ENCODE measurements around the gene LTV1.

DNA sequence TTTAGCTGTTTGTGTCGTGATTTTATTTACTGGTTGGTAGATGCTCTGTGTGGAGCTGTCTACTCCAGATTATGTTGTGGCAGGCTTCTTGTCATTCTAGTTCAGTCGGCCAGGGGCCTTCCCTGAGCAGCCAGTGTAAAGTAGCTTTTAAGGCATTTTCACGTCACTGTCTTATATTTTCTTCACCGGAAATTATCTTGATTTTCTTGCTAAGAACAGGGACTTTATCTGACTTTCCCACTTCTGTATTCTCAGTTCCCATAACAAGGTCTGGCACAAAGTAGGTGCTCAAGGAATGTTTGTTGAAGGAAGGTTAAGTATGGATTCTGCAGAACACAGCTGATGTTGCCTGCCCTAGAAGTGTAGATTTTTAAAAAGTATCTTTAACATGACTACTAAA is 868 bp downstream of the LTV1 start:
- no peak for TF ChIP-seq EZH2 (IDR thresholded peaks at IDR 0.05; ENCODE audit: borderline replicate concordance, low read depth, low read length, severe bottlenecking)
- TF ChIP-seq, protein P1, sequence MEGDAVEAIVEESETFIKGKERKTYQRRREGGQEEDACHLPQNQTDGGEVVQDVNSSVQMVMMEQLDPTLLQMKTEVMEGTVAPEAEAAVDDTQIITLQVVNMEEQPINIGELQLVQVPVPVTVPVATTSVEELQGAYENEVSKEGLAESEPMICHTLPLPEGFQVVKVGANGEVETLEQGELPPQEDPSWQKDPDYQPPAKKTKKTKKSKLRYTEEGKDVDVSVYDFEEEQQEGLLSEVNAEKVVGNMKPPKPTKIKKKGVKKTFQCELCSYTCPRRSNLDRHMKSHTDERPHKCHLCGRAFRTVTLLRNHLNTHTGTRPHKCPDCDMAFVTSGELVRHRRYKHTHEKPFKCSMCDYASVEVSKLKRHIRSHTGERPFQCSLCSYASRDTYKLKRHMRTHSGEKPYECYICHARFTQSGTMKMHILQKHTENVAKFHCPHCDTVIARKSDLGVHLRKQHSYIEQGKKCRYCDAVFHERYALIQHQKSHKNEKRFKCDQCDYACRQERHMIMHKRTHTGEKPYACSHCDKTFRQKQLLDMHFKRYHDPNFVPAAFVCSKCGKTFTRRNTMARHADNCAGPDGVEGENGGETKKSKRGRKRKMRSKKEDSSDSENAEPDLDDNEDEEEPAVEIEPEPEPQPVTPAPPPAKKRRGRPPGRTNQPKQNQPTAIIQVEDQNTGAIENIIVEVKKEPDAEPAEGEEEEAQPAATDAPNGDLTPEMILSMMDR (IDR thresholded peaks at IDR 0.05; ENCODE audit: extremely low read depth in 1 of 2, insufficient read depth in 1 of 2, low read depth in 1 of 2, low read length in 2 of 2): no peak
- no peak for TF ChIP-seq JUN (IDR thresholded peaks at IDR 0.05; ENCODE audit: borderline replicate concordance, insufficient read depth, insufficient read length, low read depth)
- TF ChIP-seq POLR2AphosphoS5 (IDR thresholded peaks at IDR 0.05; ENCODE audit: insufficient read depth, low read depth, low read length): no peak
- no peak for TF ChIP-seq POLR2A (IDR thresholded peaks at IDR 0.05; ENCODE audit: low read depth, low read length)

Measured in endothelial cell of umbilical vein (primary cell).